GM21528 (cell line): ENCODE measurements around the gene ATF7.
"Not testable (repeated sequence)": the region's sequence is repeated elsewhere in the genome, so short reads cannot be mapped to it uniquely, and the experiment has no call there.

Experiments
- ATAC-seq: cut with Tn5 transposase; IDR thresholded peaks from one replicate; pipeline ENCODE4 v1.9.1; 2021; ENCODE audit warnings: mild to moderate bottlenecking, moderate library complexity; ENCODE audit not compliant: unreplicated experiment, low FRiP score

The ATF7 gene

GRCh38 chr12:53492188-53492587 is 134.0 kb downstream of the ATF7 start:
- no peak for ATAC-seq

GRCh38 chr12:53489242-53489864 is 136.8 kb downstream of the ATF7 start:
- ATAC-seq = no peak

DNA sequence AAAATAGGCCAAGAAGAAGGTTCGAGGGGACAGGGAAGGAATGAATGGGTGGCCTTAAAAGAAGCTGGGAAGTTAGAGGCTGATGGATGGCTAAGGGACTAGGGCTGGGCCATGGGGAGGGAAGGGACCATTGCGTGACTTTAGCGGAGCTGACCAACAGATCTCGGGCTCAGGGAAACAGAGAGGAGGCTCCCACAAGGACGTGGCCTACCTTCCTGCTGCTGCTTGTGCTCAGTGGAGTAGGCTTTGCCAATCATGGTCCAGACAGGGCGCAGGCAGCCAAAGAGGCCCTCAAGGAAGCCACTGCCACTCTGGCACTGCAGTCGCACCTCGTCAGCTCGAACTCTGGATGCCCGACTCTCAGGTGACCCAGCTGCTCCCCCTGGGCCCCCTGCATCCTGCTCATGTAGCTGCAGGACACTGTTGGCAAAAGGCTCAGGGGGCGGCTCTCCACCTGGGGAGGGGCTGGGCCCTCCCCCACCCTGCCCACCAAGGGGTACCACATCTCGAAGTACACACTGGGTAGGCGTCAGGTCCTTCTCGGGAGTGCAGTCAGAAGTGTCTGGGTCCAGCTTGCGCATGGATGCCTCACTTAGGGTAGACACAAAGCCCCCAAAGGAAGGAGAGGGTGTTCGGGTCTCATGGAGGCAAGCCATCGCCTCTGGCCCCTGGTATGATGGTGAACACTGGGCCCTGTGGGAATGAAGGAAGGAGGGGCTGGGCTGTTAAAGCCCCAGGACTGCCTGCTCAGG is 139.3 kb downstream of the ATF7 start:
- no peak for ATAC-seq

DNA sequence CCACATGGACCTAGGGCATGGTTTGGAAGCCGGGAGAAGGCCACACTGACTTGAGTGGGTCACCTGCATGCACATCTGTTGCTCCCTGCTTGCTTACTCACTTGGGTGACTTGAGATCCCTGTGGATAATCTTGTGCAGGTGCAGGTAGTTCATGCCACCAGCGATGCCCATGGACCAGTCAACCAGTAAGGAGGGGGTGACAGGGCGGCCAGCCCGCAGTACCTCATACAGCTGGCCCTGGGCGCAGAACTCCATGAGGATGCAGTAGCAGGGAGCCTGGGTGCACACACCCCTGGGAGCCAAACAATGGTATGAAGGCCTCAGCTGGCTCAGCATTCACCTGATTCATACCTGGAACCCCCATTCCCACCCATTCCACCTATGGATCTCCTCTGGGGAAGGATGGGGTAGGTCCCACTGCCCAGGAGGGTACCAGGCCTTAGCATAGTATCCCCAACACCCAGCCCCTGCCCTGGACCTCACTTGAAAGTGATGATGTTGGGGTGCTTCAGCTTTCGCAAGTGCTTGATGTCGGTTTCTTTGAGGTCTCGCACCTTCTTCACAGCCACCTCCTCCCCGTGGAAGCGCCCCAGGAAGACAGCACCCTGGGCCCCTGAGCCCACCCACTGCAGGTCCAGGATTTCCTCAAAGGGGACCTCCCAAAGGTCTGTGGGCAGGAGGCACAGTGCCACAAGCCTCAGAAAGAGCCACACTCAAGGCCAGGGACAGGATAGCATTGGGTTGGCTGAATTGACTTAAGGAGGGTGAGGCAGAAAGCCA is 140.0 kb downstream of the ATF7 start:
- no peak for ATAC-seq

- ATAC-seq = no peak
These were observed 141.3 kb downstream of the ATF7 start for GRCh38 chr12:53484686-53485575.

- no peak for ATAC-seq
These were observed 142.2 kb downstream of the ATF7 start for GRCh38 chr12:53483979-53484377.

GRCh38 chr12:53483225-53483978 is 142.8 kb downstream of the ATF7 start:
- no peak for ATAC-seq

DNA sequence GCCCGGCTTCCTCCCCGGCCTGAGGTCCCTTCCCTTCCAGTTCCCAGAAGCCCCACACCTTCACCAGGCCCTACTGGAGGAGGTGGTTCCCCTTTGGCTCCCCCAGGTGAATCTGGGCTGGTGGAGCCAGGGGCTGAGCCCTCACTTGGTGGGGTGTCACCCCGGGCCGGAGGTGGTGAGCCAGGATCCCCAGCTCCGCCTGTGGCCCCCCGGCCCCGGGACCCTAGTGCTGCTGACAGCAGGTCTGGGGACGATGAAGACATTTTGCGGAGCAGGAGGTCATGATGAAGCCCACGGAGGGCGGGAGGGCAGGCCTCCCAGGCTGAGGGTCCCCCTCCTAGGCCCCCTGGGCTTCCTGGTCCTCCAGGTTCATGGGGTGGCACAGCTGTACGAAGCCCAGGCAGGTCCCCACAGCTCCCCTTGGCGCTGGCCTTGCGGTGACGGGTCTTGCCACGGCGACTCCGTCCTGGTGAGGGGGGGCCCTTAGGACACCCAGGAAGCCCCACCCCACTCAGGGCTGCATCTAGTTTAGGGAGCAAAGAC is 143.5 kb downstream of the ATF7 start:
- no peak for ATAC-seq

DNA sequence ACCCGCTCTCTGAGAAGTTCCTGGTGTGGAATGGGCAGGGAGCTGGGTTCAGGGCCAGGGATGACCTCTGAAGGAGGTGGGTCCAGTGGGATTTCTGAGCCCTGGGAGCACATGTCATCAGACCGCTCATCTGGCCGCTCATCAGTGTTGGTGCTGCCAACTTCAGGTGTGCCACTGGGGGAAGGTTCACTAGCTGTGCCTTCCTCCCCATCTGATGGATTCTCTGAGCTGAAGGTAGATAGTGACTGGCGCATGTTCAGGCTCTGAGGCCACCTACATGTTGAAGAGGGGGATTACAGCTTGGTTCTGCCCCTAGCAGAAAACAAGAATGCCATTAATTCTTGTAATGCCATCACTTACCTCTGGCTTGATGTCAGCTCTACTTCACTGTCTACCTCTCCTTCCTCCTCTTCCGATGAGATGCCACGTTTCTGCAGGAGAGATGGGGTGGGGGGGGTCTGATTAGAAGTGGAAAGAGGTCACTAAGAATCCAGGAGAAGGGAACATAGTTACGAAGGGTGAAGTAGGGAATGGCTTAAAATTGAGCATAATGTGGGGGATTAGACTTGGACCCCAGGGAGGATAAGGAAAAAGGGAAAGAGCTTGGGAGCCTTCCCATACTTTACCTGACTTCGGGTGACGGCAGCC is 144.1 kb downstream of the ATF7 start:
- no peak for ATAC-seq

DNA sequence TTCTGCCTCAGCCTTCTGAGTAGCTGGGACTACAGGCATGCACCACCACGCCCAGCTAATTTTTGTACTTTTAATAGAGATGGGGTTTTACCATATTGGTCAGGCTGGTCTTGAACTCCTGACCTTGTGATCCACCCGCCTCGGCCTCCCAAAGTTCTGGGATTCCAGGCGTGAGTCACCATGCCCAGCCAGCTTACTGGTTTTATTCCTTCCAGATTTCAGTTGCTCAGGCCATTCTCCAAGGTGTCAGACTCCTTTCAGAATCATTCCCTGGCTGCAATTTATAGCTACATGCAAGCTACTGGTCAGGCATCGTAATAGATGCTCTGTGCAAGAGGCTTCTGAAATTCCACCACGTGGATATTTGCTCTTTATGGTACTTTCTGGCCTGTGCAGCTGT is 144.7 kb downstream of the ATF7 start:
- ATAC-seq = not testable (repeated sequence)

GRCh38 chr12:53480491-53481442 is 145.4 kb downstream of the ATF7 start:
- no peak for ATAC-seq

DNA sequence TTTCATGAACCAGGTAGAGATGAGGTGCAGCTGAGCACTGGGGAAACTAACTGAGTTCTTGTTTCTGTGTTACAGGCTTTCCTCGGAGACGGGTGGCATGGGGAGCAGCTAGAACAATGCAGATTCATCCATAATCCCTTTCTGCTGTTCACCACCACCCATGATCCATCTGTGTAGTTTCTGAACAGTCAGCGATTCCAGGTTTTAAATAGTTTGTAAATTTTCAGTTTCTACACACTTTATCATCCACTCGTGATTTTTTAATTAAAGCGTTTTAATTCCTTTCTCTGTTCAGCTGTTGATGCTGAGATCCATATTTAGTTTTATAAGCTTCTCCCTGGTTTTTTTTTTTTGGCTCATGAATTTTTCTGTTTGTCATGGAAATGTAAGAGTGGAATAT is 146.9 kb downstream of the ATF7 start:
- no peak for ATAC-seq

GRCh38 chr12:53478865-53479264 is 147.3 kb downstream of the ATF7 start:
- no peak for ATAC-seq

DNA sequence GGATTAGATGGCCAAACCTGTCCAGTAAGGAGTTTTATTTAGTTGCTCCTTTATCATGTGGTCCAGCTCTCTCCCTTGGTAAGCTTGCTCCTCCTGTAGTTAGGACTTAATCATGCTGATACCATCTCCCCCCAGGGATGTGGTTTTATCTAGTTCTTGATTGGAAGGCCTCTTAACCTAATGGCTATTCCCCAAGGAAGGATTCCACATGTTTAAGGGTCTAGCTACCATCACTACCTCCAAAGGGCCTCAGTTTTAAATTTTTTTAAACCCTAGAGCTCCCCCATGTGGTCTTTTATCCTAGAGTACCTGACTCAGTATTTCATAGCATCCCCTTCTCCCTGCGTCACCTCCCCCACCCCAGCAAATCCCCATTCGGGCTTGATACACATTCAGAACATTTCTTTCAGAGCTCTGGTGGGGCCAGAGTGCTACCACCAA is 149.4 kb downstream of the ATF7 start:
- no peak for ATAC-seq

DNA sequence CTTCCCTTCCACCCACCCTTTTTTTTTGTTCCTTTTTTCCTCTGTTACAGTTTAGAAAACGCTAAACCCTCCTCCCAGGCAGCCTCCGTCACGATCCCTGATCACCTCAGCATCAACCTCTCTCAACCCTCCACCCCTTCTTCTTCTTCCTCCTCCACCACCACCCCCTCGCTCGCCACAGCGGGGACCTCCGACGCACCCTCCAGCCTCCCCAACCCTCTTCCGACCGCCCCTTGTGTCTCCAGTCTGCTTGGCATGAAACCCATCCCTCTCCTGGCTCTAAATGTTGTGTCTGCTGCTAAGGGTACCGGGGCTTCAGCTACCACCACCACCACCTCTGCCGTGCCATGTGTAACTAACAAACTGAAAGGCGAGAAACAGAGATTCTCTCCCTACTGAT is 151.4 kb downstream of the ATF7 start:
- no peak for ATAC-seq

DNA sequence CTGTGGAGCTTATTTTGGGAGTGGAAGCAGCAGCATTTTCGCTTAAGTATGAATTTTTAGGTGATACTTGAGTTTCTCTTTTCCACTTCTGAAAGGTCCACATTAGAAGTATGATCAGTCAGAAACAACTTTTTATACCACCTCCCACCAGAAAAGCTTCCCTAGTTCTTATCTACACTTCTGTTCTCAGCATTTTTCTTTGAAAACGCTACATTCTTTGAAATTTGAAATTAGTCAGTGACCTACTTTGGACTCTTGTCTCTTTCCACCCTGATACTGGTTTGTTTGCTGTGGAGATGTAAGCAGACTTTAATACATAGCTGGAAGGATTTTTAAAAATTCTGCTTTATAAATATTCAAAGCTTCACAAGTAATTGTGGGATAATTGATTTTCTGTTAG is 152.1 kb downstream of the ATF7 start:
- ATAC-seq = no peak

DNA sequence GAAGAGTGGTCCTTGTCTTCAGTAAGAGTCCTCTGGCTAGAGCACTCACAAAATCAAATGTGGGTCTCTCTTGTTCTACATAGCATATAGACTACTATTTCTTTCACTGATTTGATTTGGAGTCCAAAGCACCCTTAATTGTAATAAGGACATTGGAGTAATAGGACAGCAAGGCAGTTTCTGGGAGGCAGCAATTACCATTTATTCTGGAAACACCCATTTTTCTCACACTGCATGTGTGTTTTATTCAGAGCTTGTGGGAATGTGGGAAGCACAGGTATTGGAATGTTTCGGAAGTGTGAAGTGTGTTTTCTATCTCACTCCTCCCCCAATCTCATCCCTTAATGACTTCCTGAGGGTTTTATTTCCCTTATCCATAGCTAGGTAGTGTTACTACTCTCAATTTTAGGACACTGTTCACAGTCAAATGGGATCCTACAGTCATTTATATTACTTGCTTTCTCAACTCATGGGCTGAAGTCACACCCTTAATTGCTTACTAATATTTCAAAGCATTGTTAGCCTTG is 154.1 kb downstream of the ATF7 start:
- no peak for ATAC-seq

GRCh38 chr12:53468282-53468681 is 157.9 kb downstream of the ATF7 start:
- ATAC-seq = no peak
